Measurements from ENCODE around the gene COL9A3. TPM values are rescaled to one million over a fixed set of nuclear protein-coding genes. Genes with fewer than 3 reads are reported as not detected.

COL9A3 gene
- total and polyA plus RNA-seq, 12 donors, result 0.45 to 15.2 (median 2.3) TPM

- Histone ChIP-seq H3K27ac (peak overlapping the region in 9 of 10 donors; percentile 80 to 96 (median 87)), H3K4me1 (peaks cover 19 to 66% (median 59%) of the 10 kb centered on the region in 9 donors), H3K36me3 (peaks cover 4 to 51% (median 31%) of the 10 kb centered on the region in 9 donors), H3K9me3 (no peaks in the 10 kb centered on the region), H3K4me3 (peak overlapping the region; percentile 72 to 100 (median 95)), H3K27me3 (no peaks in the 10 kb centered on the region)
- intact Hi-C loops (cut with DNase I), result loop anchor here in 6 of 10 donors (5.0 to 10.0 kb wide), 3 partner anchors 139 to 304 kb away; no protein-coding TSS in a partner anchor
- WGBS, 2 donors, result 30 to 40% methylated on average over 25 of the region's 25 CpGs
- ATAC-seq (peak in 4 of 8 donors; percentile 2 to 8 (median 4)), DNase-seq (no peak)
- TF ChIP-seq CTCF (IDR thresholded peaks at IDR 0.05), result no peak
Measured at GRCh38 chr20:62805711-62806382, 11.0 kb upstream of the COL9A3 start.

GRCh38 chr20:62806383-62807050 lies 10.3 kb upstream of the COL9A3 start:
- WGBS, 2 donors, result 72 to 74% methylated on average over 11 of the region's 11 CpGs
- Histone ChIP-seq H3K27me3 (no peaks in the 10 kb centered on the region), H3K27ac (peak overlapping the region in 4 of 10 donors; percentile 92 to 96 (median 93)), H3K36me3 (peaks cover 4 to 53% (median 36%) of the 10 kb centered on the region in 9 donors), H3K9me3 (no peaks in the 10 kb centered on the region), H3K4me1 (peaks cover 19 to 59% (median 52%) of the 10 kb centered on the region in 9 donors), H3K4me3 (peak overlapping the region in 7 of 10 donors; percentile 75 to 100 (median 96))
- TF ChIP-seq CTCF (IDR thresholded peaks at IDR 0.05), result no peak
- no peak for DNase-seq
- no peak for ATAC-seq
- intact Hi-C loops (cut with DNase I), result loop anchor here in 6 of 10 donors (5.0 to 10.0 kb wide), 3 partner anchors 139 to 304 kb away; no protein-coding TSS in a partner anchor

- peaks cover 4 to 65% (median 47%) of the 10 kb centered on the region in 9 donors for H3K36me3 ChIP-seq
- DNase-seq, result no peak
- 86 to 89% methylated on average over 23 of the region's 23 CpGs for WGBS, 2 donors
- no peak overlapping the region for H3K4me3 ChIP-seq
- ATAC-seq, result no peak
- no peak overlapping the region for H3K27ac ChIP-seq
- no peaks in the 10 kb centered on the region for H3K9me3 ChIP-seq
- TF ChIP-seq CTCF (IDR thresholded peaks at IDR 0.05), result no peak
- no peaks in the 10 kb centered on the region for H3K27me3 ChIP-seq
- intact Hi-C loops (cut with DNase I), result loop anchor here in 9 of 10 donors (1.0 to 10.0 kb wide), 5 partner anchors 139 to 305 kb away; no protein-coding TSS in a partner anchor
- peaks cover 14 to 50% (median 44%) of the 10 kb centered on the region in 9 donors for H3K4me1 ChIP-seq
Measured at GRCh38 chr20:62807444-62808210, 9.2 kb upstream of the COL9A3 start.

All from heart right ventricle (tissue), 16 donors.